Lung (tissue), 12 donors: ENCODE results near the gene MTFR1L. TPM values are rescaled to one million over a fixed set of nuclear protein-coding genes. Genes with fewer than 3 reads are reported as not detected.
A peak's percentile ranks its signal among the peaks of the same experiment; 100 is the strongest.

Experiments
- ATAC-seq: fragments of 200-7000 bp; cut with Tn5 transposase; one replicate; pipeline ENCODE4 v1.9.1; 2020; ENCODE audit warnings: moderate number of reproducible peaks; ENCODE audit not compliant: insufficient read depth, low FRiP score
- DNase-seq, 3 donors: peaks; one replicate each; pipeline ENCODE4 v3.0.0-alpha.2; 2013 to 2017
- H3K27ac ChIP-seq, 2 donors: one replicate each; pipeline ENCODE4 v1.5.1; 2013; ENCODE audit warnings: mild to moderate bottlenecking in 2 of 2, moderate library complexity in 2 of 2, control low read depth in 1 of 2, inconsistent platforms in 1 of 2, low read depth in 1 of 2, low read length in 1 of 2
- H3K27me3 ChIP-seq, 3 donors: one replicate each; pipeline ENCODE4 v1.5.1; 2013; ENCODE audit warnings: low read length in 2 of 3; ENCODE audit not compliant: control insufficient read depth in 3 of 3, insufficient read depth in 3 of 3
- H3K36me3 ChIP-seq, 4 donors: one replicate each; pipeline ENCODE4 v1.5.1; 2013; ENCODE audit warnings: low read length in 4 of 4, mild to moderate bottlenecking in 1 of 4, moderate library complexity in 1 of 4; ENCODE audit not compliant: control insufficient read depth in 4 of 4, insufficient read depth in 4 of 4
- H3K4me1 ChIP-seq, 5 donors: one replicate each; pipeline ENCODE4 v1.5.1; 2013; ENCODE audit warnings: low read length in 5 of 5, mild to moderate bottlenecking in 2 of 5, moderate library complexity in 1 of 5; ENCODE audit not compliant: control insufficient read depth in 5 of 5, insufficient read depth in 5 of 5
- H3K4me3 ChIP-seq: one replicate; pipeline ENCODE4 v1.5.1; 2013; ENCODE audit warnings: mild to moderate bottlenecking, control low read depth, moderate library complexity
- H3K9ac ChIP-seq, 2 donors: one replicate each; pipeline ENCODE4 v1.5.1; 2013; ENCODE audit warnings: low read length in 2 of 2, control low read depth in 1 of 2; ENCODE audit not compliant: insufficient read depth in 1 of 2
- H3K9me3 ChIP-seq, 4 donors: one replicate each; pipeline ENCODE4 v1.5.1; 2013; ENCODE audit warnings: low read length in 3 of 4, mild to moderate bottlenecking in 1 of 4, moderate library complexity in 1 of 4; ENCODE audit not compliant: control insufficient read depth in 4 of 4, insufficient read depth in 3 of 4
- WGBS, 2 donors: extraction: QIAGEN DNeasy Blood & Tissue Kit; methylation state at CpG; one replicate each; pipeline ENCODE4 v1.1.7; 2013; 5-methylcytosine and 5-hydroxymethylcytosine counted together
- polyA plus RNA-seq, 2 donors: library from polyadenylated mRNA; stranded (reverse); fragments of 200-250 nt; gene quantifications; one replicate each; pipeline ENCODE4 v1.2.1, GENCODE V29; 2013
- total RNA-seq, 2 donors: library from RNA; depleted of rRNA in 1 of 2; stranded (reverse); fragments of >200 nt in 1 of 2; gene quantifications; one replicate each; pipeline ENCODE4 v1.2.1, GENCODE V29; 2014 to 2021
- TF ChIP-seq, protein P1 (sequence below): IDR thresholded peaks from 2 replicates; pipeline ENCODE4 v1.5.1; 2012; ENCODE audit warnings: mild to moderate bottlenecking; ENCODE audit errors: control extremely low read depth, extremely low read depth
- donor health status: control.
- donor health status: control.
- donor health status: Bipolar disorder and iron deficiency.
- donor health status: healthy.
- donor health status: DM: yes; HTN: yes; CAD: no.

MTFR1L gene
- total and polyA plus RNA-seq, 4 donors, result 35.4 to 43.6 (median 38.4) TPM

DNA sequence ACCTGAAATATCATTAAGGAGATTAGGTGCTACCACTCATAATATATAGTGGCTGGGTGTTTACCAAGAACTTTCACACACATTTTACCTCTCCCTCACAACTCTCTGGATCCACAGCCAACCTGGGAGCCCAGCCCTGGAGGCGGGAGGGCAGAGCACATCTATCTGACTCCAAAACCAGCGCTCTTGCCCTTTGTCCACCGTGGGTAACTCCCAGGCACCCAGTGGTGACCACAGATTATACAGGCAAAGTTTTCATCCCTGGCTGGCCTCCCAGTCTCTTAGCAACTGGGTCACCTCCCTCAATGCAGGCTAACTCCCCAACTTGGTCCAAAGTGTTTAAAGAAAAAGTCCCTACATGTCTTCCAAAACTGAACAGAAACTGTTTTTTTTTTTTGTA lies 53.4 kb downstream of the MTFR1L start:
- no peak for ATAC-seq

DNA sequence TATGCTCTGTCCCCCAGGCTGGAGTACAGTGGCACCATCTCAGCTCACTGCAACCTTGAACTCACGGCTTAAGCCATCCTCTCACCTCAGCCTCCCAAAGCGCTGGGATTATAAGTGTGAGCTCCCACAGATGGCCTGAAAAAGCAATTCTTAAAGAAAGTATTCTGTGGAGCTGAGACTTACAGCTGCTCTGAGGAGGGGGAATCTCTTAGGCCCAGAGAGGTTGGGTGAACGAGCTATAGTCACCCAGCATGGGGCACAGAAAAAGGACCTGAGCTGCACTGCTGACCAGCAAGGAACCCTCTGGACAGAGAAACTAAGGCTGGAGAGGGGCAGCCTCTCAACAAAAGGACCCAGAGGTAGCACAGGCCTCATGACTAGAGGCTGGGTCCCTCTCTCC lies 54.5 kb downstream of the MTFR1L start:
- WGBS, 2 donors, result 97 to 98% methylated on average over 3 of the region's 3 CpGs
- Histone ChIP-seq H3K36me3 (peaks cover 0 to 5% (median 1%) of the 10 kb centered on the region in 4 donors), H3K9me3 (no peaks in the 10 kb centered on the region), H3K9ac (peak overlapping the region; percentile 31 to 56), H3K4me1 (peaks cover 0 to 27% (median 8%) of the 10 kb centered on the region in 5 donors), H3K4me3 (no peak overlapping the region), H3K27ac (no peak overlapping the region), H3K27me3 (no peaks in the 10 kb centered on the region)
- DNase-seq (no peak), ATAC-seq (no peak)
- TF ChIP-seq, protein P1, sequence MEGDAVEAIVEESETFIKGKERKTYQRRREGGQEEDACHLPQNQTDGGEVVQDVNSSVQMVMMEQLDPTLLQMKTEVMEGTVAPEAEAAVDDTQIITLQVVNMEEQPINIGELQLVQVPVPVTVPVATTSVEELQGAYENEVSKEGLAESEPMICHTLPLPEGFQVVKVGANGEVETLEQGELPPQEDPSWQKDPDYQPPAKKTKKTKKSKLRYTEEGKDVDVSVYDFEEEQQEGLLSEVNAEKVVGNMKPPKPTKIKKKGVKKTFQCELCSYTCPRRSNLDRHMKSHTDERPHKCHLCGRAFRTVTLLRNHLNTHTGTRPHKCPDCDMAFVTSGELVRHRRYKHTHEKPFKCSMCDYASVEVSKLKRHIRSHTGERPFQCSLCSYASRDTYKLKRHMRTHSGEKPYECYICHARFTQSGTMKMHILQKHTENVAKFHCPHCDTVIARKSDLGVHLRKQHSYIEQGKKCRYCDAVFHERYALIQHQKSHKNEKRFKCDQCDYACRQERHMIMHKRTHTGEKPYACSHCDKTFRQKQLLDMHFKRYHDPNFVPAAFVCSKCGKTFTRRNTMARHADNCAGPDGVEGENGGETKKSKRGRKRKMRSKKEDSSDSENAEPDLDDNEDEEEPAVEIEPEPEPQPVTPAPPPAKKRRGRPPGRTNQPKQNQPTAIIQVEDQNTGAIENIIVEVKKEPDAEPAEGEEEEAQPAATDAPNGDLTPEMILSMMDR, result no peak

More for the DNA sequence above, 53.4 kb downstream of the MTFR1L start:
- Histone ChIP-seq H3K4me3 (no peak overlapping the region), H3K4me1 (peaks cover 0 to 27% (median 8%) of the 10 kb centered on the region in 5 donors), H3K9ac (no peak overlapping the region), H3K27ac (no peak overlapping the region), H3K36me3 (peaks cover 0 to 5% (median 1%) of the 10 kb centered on the region in 4 donors), H3K27me3 (no peaks in the 10 kb centered on the region), H3K9me3 (no peaks in the 10 kb centered on the region)
- no peak for DNase-seq
- 88 to 92% methylated on average over 3 of the region's 3 CpGs for WGBS, 2 donors
- TF ChIP-seq, protein P1, result no peak

DNA sequence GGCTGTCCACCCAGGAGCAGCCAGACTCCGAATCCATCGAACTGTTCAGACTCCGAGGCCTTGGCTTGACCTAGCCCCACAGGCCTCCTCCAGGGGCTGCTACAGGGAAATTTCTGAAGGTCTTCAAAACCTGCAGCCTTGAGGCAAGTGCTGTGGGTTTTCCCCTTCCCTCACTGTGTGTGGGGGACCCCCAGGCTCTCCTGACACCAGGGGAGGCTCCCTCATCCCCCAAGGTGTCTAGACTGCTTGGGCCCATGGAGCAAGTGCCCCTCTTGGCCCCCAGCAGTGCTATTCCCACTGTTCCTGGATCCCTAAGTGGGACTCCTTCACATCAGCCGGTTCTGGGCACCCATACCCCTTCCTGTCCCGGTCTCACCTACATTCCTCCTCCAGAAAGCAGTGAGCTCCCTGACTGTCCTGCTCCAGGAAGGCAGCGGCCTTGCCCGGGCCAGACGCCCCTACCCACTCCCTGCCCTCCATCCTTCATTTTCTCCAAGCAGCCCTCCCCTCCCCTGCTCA lies 54.9 kb downstream of the MTFR1L start:
- peaks cover 0 to 5% (median 1%) of the 10 kb centered on the region in 4 donors for H3K36me3 ChIP-seq
- H3K27me3 ChIP-seq, result no peaks in the 10 kb centered on the region
- DNase-seq (no peak), ATAC-seq (no peak)
- H3K4me3 ChIP-seq, result peak overlapping the region; percentile 43
- peak overlapping the region; percentile 31 to 56 for H3K9ac ChIP-seq
- peaks cover 0 to 27% (median 8%) of the 10 kb centered on the region in 5 donors for H3K4me1 ChIP-seq
- TF ChIP-seq, protein P1, result no peak
- no peaks in the 10 kb centered on the region for H3K9me3 ChIP-seq
- WGBS, 2 donors, result 28 to 33% methylated on average over 8 of the region's 8 CpGs
- H3K27ac ChIP-seq, result peak overlapping the region in 1 of 2 donors; percentile 1
